Anterior cingulate cortex (tissue), 58 donors: ENCODE measurements around the gene STK40.

Source experiments
- DNase-seq, 58 donors: peaks; one replicate each; lab custom pipeline; 2025; lab: John Stamatoyannopoulos, UW

STK40 gene

GRCh38 chr1:36322041-36322785, 63.5 kb downstream of the STK40 start:
- DNase-seq, result no peak

GRCh38 chr1:36321119-36321951, 64.4 kb downstream of the STK40 start:
- no peak for DNase-seq

GRCh38 chr1:36320767-36321118, 65.0 kb downstream of the STK40 start:
- DNase-seq, result no peak

- no peak for DNase-seq
Observed at GRCh38 chr1:36320291-36320761, 65.4 kb downstream of the STK40 start.

GRCh38 chr1:36309397-36309796, 76.3 kb downstream of the STK40 start:
- no peak for DNase-seq

GRCh38 chr1:36307601-36308330, 78.0 kb downstream of the STK40 start:
- no peak for DNase-seq

GRCh38 chr1:36306902-36307456, 78.7 kb downstream of the STK40 start:
- peak; percentile 27 to 94 (median 79) for DNase-seq

- peak in 3 of 58 donors; percentile 20 to 71 (median 43) for DNase-seq
Observed at GRCh38 chr1:36306210-36306901, 79.4 kb downstream of the STK40 start, which contains the start of gene SH3D21. TSS of gene SH3D21 (plus strand) at chr1:36306368. CDS start at chr1:36306421, 53 bp downstream.

- DNase-seq, result no peak
Observed at GRCh38 chr1:36305915-36306209, 79.9 kb downstream of the STK40 start.

- no peak for DNase-seq
Observed at GRCh38 chr1:36304970-36305914, 80.5 kb downstream of the STK40 start.

GRCh38 chr1:36304521-36304920, 81.2 kb downstream of the STK40 start:
- DNase-seq, result no peak

- no peak for DNase-seq
Observed at GRCh38 chr1:36303650-36304360, 81.9 kb downstream of the STK40 start.

GRCh38 chr1:36303244-36303643, 82.5 kb downstream of the STK40 start:
- no peak for DNase-seq

- no peak for DNase-seq
Observed at GRCh38 chr1:36301220-36301619, 84.5 kb downstream of the STK40 start.

GRCh38 chr1:36300526-36300925, 85.2 kb downstream of the STK40 start:
- DNase-seq, result no peak

GRCh38 chr1:36298640-36299039, 87.1 kb downstream of the STK40 start:
- DNase-seq, result no peak

GRCh38 chr1:36297062-36297461, 88.7 kb downstream of the STK40 start:
- DNase-seq, result no peak

GRCh38 chr1:36295390-36295789, 90.3 kb downstream of the STK40 start:
- no peak for DNase-seq
